Uterus (tissue), 2 donors: ENCODE data around the gene PEPD.

Source experiments
- CTCF ChIP-seq, 4 experiments: fragments of 200-600 bp in 2 of 4; fragments of 450-650 bp in 2 of 4; sonication (generic) in 2 of 4; IDR thresholded peaks; one replicate each; pipeline ENCODE4 v1.5.1; 2016 to 2019; ENCODE audit warnings: antibody characterized with exemption in 4 of 4, mild to moderate bottlenecking in 2 of 4, moderate library complexity in 1 of 4
- POLR2A ChIP-seq, 2 donors: fragments of 450-650 bp; IDR thresholded peaks; one replicate each; pipeline ENCODE4 v1.6.1; 2016; ENCODE audit warnings: antibody characterized with exemption in 2 of 2, mild to moderate bottlenecking in 1 of 2, moderate library complexity in 1 of 2

- TF ChIP-seq CTCF (IDR thresholded peaks at IDR 0.05): no peak
- TF ChIP-seq POLR2A (IDR thresholded peaks at IDR 0.05): no peak
These were observed 84.9 kb downstream of the PEPD start for GRCh38 chr19:33436360-33437345.
